ENCODE measurements around the gene CPXM2.
"Not testable (repeated sequence)": the region's sequence is repeated elsewhere in the genome, so short reads cannot be mapped to it uniquely, and the experiment has no call there.

The CPXM2 gene

GRCh38 chr10:123766761-123767160 lies 124.8 kb downstream of the CPXM2 start:
- DNase-seq, result no peak

- DNase-seq, result no peak
Measured at GRCh38 chr10:123766012-123766411, 125.6 kb downstream of the CPXM2 start.

GRCh38 chr10:123761666-123762230 lies 129.9 kb downstream of the CPXM2 start:
- no peak for DNase-seq

- DNase-seq, result no peak
Measured at GRCh38 chr10:123761038-123761428, 130.6 kb downstream of the CPXM2 start.

- no peak for DNase-seq
Measured at GRCh38 chr10:123760356-123761037, 131.1 kb downstream of the CPXM2 start.

GRCh38 chr10:123759501-123760031 lies 132.0 kb downstream of the CPXM2 start:
- DNase-seq, result no peak

- DNase-seq, result no peak
Measured at GRCh38 chr10:123759041-123759440, 132.6 kb downstream of the CPXM2 start.

GRCh38 chr10:123757853-123758252 lies 133.8 kb downstream of the CPXM2 start:
- DNase-seq, result no peak

- no peak for DNase-seq
Measured at GRCh38 chr10:123755061-123755460, 136.5 kb downstream of the CPXM2 start.

GRCh38 chr10:123754123-123754522 lies 137.5 kb downstream of the CPXM2 start:
- DNase-seq, result no peak

GRCh38 chr10:123751342-123752134 lies 140.1 kb downstream of the CPXM2 start:
- DNase-seq, result no peak

- DNase-seq, result no peak
Measured at GRCh38 chr10:123750901-123751300, 140.7 kb downstream of the CPXM2 start.

GRCh38 chr10:123748711-123749110 lies 142.9 kb downstream of the CPXM2 start:
- no peak for DNase-seq

GRCh38 chr10:123747426-123747825 lies 144.2 kb downstream of the CPXM2 start:
- DNase-seq, result no peak

GRCh38 chr10:123746942-123747341 lies 144.7 kb downstream of the CPXM2 start:
- no peak for DNase-seq

- no peak for DNase-seq
Measured at GRCh38 chr10:123746520-123746919, 145.1 kb downstream of the CPXM2 start.

GRCh38 chr10:123746061-123746460 lies 145.5 kb downstream of the CPXM2 start:
- DNase-seq, result no peak

- DNase-seq, result no peak
Measured at GRCh38 chr10:123744224-123744536, 147.4 kb downstream of the CPXM2 start.

GRCh38 chr10:123743441-123744223 lies 148.0 kb downstream of the CPXM2 start:
- DNase-seq, result no peak

- DNase-seq, result no peak
Measured at GRCh38 chr10:123742751-123743440, 148.7 kb downstream of the CPXM2 start.

GRCh38 chr10:123741711-123742110 lies 149.9 kb downstream of the CPXM2 start:
- DNase-seq, result no peak

GRCh38 chr10:123741146-123741545 lies 150.5 kb downstream of the CPXM2 start:
- DNase-seq, result no peak

GRCh38 chr10:123736917-123737316 lies 154.7 kb downstream of the CPXM2 start:
- not testable (repeated sequence) for DNase-seq

Data from NCI-H2029 (cell line).